NCI-H345 (cell line): ENCODE measurements around the gene ABTB2.

Source experiments
- DNase-seq: peaks from one replicate; lab custom pipeline; 2025; lab: John Stamatoyannopoulos, UW

ABTB2 gene

GRCh38 chr11:34238533-34238932 lies 119.3 kb downstream of the ABTB2 start:
- no peak for DNase-seq

GRCh38 chr11:34236572-34236971 lies 121.2 kb downstream of the ABTB2 start:
- no peak for DNase-seq

- DNase-seq, result no peak
Measured at GRCh38 chr11:34235591-34236071, 122.2 kb downstream of the ABTB2 start.

- no peak for DNase-seq
Measured at GRCh38 chr11:34235189-34235588, 122.6 kb downstream of the ABTB2 start.

- no peak for DNase-seq
Measured at GRCh38 chr11:34234086-34234740, 123.6 kb downstream of the ABTB2 start.

- no peak for DNase-seq
Measured at GRCh38 chr11:34233215-34233614, 124.6 kb downstream of the ABTB2 start.

GRCh38 chr11:34232807-34233206 lies 125.0 kb downstream of the ABTB2 start:
- no peak for DNase-seq

- no peak for DNase-seq
Measured at GRCh38 chr11:34226210-34226609, 131.6 kb downstream of the ABTB2 start.

GRCh38 chr11:34225091-34225490 lies 132.7 kb downstream of the ABTB2 start:
- DNase-seq, result no peak

GRCh38 chr11:34224434-34224966 lies 133.3 kb downstream of the ABTB2 start:
- no peak for DNase-seq

- DNase-seq, result no peak
Measured at GRCh38 chr11:34223907-34224306, 133.9 kb downstream of the ABTB2 start.

GRCh38 chr11:34223021-34223813 lies 134.6 kb downstream of the ABTB2 start:
- DNase-seq, result no peak

GRCh38 chr11:34222030-34222429 lies 135.8 kb downstream of the ABTB2 start:
- no peak for DNase-seq

GRCh38 chr11:34219941-34220370 lies 137.9 kb downstream of the ABTB2 start:
- DNase-seq, result no peak

- DNase-seq, result no peak
Measured at GRCh38 chr11:34219279-34219678, 138.5 kb downstream of the ABTB2 start.

- peak; percentile 38 for DNase-seq
Measured at GRCh38 chr11:34218756-34219155, 139.1 kb downstream of the ABTB2 start.

- DNase-seq, result no peak
Measured at GRCh38 chr11:34218067-34218466, 139.7 kb downstream of the ABTB2 start.

GRCh38 chr11:34216706-34217105 lies 141.1 kb downstream of the ABTB2 start:
- peak; percentile 19 for DNase-seq

GRCh38 chr11:34215806-34216453 lies 141.9 kb downstream of the ABTB2 start:
- no peak for DNase-seq

GRCh38 chr11:34214961-34215805 lies 142.6 kb downstream of the ABTB2 start:
- no peak for DNase-seq

GRCh38 chr11:34213366-34213765 lies 144.4 kb downstream of the ABTB2 start:
- peak; percentile 38 for DNase-seq

GRCh38 chr11:34212566-34212965 lies 145.2 kb downstream of the ABTB2 start:
- no peak for DNase-seq
